Fibroblast of the conjunctiva (primary cell): ENCODE data around the gene HAUS1.
"Not testable (repeated sequence)": the region's sequence is repeated elsewhere in the genome, so short reads cannot be mapped to it uniquely, and the experiment has no call there.

Source experiments
- DNase-seq: peaks from one replicate; pipeline ENCODE4 v3.0.0-alpha.2; 2010; ENCODE audit warnings: low read depth

Gene HAUS1

GRCh38 chr18:46088501-46088900 is 15.7 kb upstream of the HAUS1 start:
- DNase-seq: not testable (repeated sequence)

GRCh38 chr18:46095532-46095931 is 8.7 kb upstream of the HAUS1 start:
- DNase-seq: no peak

- DNase-seq: no peak
These were observed 7.4 kb upstream of the HAUS1 start for GRCh38 chr18:46096651-46097300.

- DNase-seq: no peak
These were observed 6.8 kb upstream of the HAUS1 start for GRCh38 chr18:46097431-46097800.

GRCh38 chr18:46097801-46098615 is 6.2 kb upstream of the HAUS1 start, which contains the start of gene ATP5F1A:
ATP5F1A (minus strand) TSS chr18:46098296; CDS start chr18:46098231, 65 bp downstream.
- DNase-seq: peak; percentile 48

GRCh38 chr18:46098616-46098933 is 5.6 kb upstream of the HAUS1 start:
- DNase-seq: no peak

- DNase-seq: no peak
These were observed 4.7 kb upstream of the HAUS1 start for GRCh38 chr18:46099463-46099862.

GRCh38 chr18:46109386-46109785 is 5.2 kb downstream of the HAUS1 start:
- DNase-seq: no peak

GRCh38 chr18:46110406-46110805 is 6.2 kb downstream of the HAUS1 start:
- no peak for DNase-seq

- no peak for DNase-seq
These were observed 9.6 kb downstream of the HAUS1 start for GRCh38 chr18:46113751-46114150.

GRCh38 chr18:46126625-46127024 is 22.4 kb downstream of the HAUS1 start:
- DNase-seq: not testable (repeated sequence)

- DNase-seq: no peak
These were observed 25.9 kb downstream of the HAUS1 start for GRCh38 chr18:46130061-46130460.

- not testable (repeated sequence) for DNase-seq
These were observed 26.4 kb downstream of the HAUS1 start for GRCh38 chr18:46130549-46130948.

- no peak for DNase-seq
These were observed 29.3 kb downstream of the HAUS1 start for GRCh38 chr18:46133534-46133933.

GRCh38 chr18:46134920-46135675 is 30.9 kb downstream of the HAUS1 start:
- no peak for DNase-seq

GRCh38 chr18:46140173-46140572 is 36.0 kb downstream of the HAUS1 start:
- no peak for DNase-seq

- DNase-seq: no peak
These were observed 37.0 kb downstream of the HAUS1 start for GRCh38 chr18:46141199-46141598.

- DNase-seq: peak; percentile 38
These were observed 44.6 kb downstream of the HAUS1 start for GRCh38 chr18:46148810-46149209.

- peak; percentile 23 for DNase-seq
These were observed 48.2 kb downstream of the HAUS1 start for GRCh38 chr18:46152436-46152807.

- DNase-seq: no peak
These were observed 48.8 kb downstream of the HAUS1 start for GRCh38 chr18:46152808-46153617.

- no peak for DNase-seq
These were observed 51.5 kb downstream of the HAUS1 start for GRCh38 chr18:46155641-46156051.

GRCh38 chr18:46156124-46156745 is 52.0 kb downstream of the HAUS1 start:
- no peak for DNase-seq
